HT-29 (cell line): ENCODE results near the gene GADD45G. TPM values are rescaled to one million over a fixed set of nuclear protein-coding genes. Genes with fewer than 3 reads are reported as not detected.

Experiments used
- DNase-seq: peaks from one replicate; pipeline ENCODE4 v3.0.0-alpha.2; 2015; ENCODE audit warnings: low spot score
- total RNA-seq: library from RNA; depleted of rRNA; stranded (reverse); fragments of >200 nt; shearing (Covaris generic); gene quantifications from 2 replicates; pipeline ENCODE4 v1.2.3, GENCODE V29; 2014

GADD45G gene
- total RNA-seq, 1 experiment from 2014 or later = 5.2 TPM

- peak; percentile 40 for DNase-seq
These were observed 11.7 kb upstream of the GADD45G start for GRCh38 chr9:89592963-89593726.

- peak; percentile 72 for DNase-seq
These were observed 10.9 kb upstream of the GADD45G start for GRCh38 chr9:89593727-89594427.

- no peak for DNase-seq
These were observed 9.8 kb upstream of the GADD45G start for GRCh38 chr9:89594811-89595550.

DNA sequence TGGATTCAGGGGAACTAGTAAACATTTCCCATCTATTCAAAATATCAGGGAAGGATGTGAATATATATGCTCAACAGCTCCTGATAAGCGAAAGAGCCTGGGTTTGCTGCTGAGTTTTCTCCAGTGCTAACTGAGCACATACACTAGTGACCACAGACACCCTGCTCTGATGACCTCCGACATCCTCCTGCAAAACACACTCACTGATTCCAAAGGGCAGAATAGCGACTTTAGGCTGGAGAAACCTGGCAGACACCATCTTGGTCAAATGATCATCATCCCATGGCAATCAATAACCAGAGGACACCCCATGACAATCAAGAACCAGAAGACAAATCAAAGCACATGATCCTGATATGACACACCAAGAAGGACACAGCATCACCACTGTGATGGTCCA is 9.2 kb upstream of the GADD45G start:
- no peak for DNase-seq

DNA sequence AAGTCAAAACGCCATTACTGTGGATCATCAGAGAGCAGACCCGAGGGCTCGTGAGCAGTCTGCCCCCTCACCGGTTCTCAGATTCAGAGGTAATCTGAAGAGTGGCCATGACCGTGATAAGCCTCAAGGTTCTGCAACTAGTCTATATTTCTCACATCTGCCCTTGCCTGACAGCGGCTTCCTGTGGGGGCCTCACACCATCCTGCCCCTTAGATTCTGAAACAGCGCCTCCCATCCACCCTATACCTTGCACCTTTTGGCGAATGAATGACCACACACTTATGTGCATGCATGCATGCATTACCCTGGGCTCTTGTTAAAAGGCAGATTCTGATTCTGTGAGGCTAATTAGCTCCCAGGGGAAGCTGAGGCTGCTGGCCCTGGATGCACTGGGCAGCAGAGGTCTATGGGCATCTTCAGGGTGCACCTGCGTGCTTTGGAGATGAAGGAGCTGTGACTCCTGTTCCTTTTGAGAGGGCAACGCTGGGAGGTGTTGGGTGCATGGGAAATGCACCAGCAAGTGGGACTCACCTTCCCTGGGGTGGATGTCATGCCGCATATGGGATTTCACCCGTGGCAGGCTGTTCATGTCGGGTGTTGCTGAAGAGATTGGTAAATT is 7.8 kb upstream of the GADD45G start:
- DNase-seq = no peak

- peak; percentile 89 for DNase-seq
These were observed 7.0 kb upstream of the GADD45G start for GRCh38 chr9:89597711-89598362.

GRCh38 chr9:89598363-89598713 is 6.5 kb upstream of the GADD45G start:
- DNase-seq = no peak

- no peak for DNase-seq
These were observed 5.9 kb upstream of the GADD45G start for GRCh38 chr9:89598926-89599325.

DNA sequence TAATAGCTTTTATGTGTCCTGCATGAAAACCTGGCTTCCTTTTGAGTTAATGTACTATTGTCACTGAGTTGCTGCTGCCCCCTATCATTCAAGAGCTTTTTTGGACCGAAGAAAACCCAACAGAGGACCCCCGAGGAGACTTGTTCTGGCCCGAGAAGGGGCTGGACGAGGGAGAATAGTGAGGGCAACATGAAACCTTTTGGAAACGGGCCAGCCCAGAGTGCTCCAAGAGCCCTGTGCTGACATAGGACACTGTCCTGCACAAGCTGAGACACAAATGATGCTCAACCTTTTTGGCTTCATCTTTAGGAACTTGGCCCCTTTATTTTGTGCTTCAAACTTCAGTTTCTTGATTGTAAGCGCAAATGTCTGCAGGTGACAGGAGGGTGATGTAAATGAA is 4.0 kb upstream of the GADD45G start:
- no peak for DNase-seq

DNA sequence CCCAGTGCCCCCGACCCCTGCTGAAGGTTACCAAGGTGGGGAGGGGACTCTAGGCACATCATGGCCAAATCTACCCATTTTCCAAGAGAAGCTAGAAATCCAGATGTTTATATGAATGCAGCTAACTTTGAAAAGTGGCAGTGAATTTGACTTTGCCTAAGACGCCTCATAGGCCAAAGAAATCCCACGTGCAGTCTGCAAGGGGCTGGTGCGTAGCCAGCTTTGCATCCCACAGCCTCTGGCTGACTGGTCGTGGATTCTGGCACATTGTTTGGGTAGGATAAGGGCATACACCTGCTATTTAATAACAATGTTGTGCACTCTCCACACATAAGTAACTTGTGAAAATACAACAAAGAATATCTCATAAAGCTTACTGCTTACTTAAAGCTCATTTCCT is 3.5 kb upstream of the GADD45G start:
- DNase-seq = no peak

DNA sequence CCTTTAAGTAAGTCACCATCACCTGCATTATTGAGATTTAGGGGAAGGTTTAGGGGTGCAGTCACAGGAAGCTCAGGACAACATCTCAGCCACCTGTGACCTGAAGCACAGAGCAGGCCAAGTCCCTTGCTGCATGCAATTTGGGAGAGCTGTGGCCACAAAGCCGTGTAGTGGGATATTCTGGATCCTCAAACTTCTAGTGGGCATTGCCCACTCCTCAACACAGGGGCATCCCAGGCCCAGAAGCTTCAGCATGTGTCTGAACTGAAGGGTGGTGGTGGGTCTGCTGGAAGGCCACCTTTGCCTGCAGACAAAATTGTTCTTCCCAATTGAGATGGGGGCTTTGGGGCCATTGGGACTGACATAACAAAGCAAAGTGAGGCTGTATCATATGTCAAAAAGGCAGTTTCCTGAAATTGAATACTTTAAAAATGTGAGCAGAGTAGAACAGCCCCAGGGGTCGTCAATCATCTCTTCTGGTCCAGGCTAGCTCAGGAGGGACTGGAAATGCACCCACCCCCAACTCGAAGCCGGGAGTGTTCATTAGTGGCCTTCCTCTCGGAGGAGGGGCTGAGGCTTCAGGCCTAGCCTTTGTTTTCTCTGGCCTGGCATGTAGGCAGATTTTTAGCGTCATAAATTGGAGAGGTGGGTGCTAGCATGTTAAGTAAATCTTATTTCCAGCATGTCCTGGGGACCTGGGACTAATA is 2.8 kb upstream of the GADD45G start:
- DNase-seq = no peak

DNA sequence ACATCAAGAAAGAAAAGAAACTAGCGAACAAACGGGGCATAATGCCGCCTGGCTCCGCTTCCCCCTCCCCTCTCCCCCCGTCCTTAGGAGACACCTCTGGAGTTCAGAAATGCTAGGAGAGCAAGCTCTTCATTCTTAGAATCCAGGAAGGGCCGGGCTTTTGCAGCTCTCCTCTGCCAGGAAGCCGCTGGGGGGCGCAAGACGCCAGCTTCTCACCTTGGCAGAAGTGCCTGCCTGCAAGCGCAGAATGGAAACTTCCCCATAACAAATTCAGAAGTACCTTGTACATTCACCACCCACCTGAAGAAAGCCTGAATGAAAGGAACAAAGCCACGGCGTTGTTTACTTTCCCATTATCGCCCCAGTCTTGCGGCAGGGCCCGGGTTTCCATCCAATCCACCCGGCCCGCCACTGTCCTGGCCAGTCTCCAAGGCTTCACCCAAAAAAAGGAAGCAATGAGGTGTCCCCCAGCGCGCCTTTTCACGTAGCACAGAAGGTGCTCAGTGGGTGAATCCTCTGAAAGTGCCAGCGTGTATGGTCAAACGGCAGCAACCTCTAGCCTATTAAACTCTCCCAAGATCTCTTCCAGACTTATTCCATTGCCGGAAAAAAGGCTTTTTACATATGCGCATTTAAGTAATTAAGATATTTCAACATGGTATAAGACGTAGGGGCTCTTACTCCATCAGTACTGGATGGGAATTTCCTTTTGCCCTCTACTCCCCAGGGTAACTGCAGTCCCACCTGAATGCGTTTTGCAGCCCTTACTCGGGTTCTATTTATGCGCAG is 1.6 kb upstream of the GADD45G start:
- peak; percentile 95 for DNase-seq

- peak; percentile 72 for DNase-seq
These were observed 796 bp upstream of the GADD45G start for GRCh38 chr9:89603767-89604665.

DNA sequence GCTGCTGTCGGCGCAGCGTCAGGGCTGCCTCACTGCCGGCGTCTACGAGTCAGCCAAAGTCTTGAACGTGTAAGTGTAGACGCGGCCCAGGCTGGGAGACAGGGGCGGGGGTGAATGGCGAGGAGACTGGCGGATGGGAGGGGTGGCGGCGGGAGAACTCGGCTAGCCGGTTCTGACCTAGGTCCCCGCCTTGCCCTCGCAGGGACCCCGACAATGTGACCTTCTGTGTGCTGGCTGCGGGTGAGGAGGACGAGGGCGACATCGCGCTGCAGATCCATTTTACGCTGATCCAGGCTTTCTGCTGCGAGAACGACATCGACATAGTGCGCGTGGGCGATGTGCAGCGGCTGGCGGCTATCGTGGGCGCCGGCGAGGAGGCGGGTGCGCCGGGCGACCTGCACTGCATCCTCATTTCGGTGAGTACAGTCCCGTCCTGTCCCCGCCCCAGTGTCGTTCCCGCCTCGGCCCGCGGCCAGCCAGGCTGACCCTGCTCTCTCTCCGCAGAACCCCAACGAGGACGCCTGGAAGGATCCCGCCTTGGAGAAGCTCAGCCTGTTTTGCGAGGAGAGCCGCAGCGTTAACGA is 745 bp downstream of the GADD45G start:
- DNase-seq = peak; percentile 56

- DNase-seq = peak; percentile 89
These were observed 1.3 kb downstream of the GADD45G start for GRCh38 chr9:89606049-89606623.

- DNase-seq = peak; percentile 81
These were observed 2.0 kb downstream of the GADD45G start for GRCh38 chr9:89606624-89607311.

GRCh38 chr9:89608641-89609335 is 4.0 kb downstream of the GADD45G start:
- DNase-seq = no peak
